ENCODE results near the gene LTV1.

DNA sequence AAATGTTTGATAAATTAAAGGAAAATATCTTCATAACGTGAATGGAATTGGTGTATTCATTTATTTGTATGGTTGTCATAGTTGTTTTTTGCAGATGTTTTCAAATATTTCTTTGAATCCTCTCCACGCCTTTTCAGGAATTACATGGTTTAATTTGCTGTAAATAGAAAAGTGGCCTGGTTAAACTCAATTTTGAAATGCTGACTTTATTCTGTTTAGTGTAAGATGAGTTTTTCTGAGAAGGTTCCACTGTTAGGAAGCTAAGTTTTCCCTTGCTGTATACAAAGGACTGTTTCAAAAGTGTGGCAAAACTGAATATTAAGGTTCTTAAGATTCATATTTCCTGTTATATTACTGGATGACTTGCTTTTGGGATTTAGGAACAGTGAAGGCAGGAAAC, 20.6 kb downstream of the LTV1 start:
- TF ChIP-seq EZH2phosphoT487 (IDR thresholded peaks at IDR 0.05; ENCODE audit: insufficient read depth, low read depth), result no peak
- no peak for TF ChIP-seq EZH2 (IDR thresholded peaks at IDR 0.05; ENCODE audit: insufficient read depth, poor library complexity, severe bottlenecking)
